ENCODE data around the gene COL6A1. TPM values are rescaled to one million over a fixed set of nuclear protein-coding genes. Genes with fewer than 3 reads are reported as not detected.

Gene COL6A1
- polyA plus RNA-seq, 1 donor from 2014 or later = 29.4 TPM

DNA sequence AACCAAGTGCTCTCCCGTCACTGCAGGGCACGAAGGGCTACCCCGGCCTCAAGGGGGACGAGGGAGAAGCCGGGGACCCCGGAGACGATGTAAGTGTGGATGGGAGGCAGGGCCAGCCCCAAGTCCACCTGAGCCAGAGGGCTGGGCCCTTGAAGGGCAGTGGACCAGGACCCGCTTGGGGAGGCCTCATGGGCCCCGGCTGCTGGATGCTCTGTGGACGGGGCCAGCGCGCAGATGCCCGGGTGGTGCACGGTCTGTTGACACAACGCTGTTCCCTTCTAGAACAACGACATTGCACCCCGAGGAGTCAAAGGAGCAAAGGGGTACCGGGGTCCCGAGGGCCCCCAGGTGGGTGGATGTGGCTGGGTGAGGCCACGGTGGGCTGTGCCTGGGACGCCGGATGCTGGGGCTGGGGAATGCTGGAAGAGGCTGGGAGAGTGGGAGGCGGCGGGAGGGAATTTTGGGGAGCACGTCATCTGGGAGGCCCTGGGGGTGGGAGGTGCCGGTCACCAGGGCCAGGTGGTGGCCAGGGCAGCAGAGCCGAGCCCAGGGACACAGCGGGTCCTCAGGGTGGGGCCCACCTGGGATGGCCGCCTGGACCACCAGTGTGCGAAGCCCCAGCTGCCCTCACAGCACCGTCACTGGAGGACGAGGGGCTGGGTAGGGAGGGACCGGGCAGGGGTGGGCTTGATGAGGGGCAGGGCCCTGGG lies 17.5 kb downstream of the COL6A1 start:
- Histone ChIP-seq H3K4me3 (ENCODE audit: low read length) (no peak overlapping the region), H3K9me3 (ENCODE audit: low read length) (no peaks in the 10 kb centered on the region)

More for the DNA sequence above, 17.5 kb downstream of the COL6A1 start:
- H3K27ac ChIP-seq (ENCODE audit: low read length) = no peak overlapping the region
- no peaks in the 10 kb centered on the region for H3K79me2 ChIP-seq (replicated peaks; ENCODE audit: insufficient read depth, low read length)
- H3K4me2 ChIP-seq (ENCODE audit: low read length) = no peak overlapping the region
- no peaks in the 10 kb centered on the region for H3K9me2 ChIP-seq (ENCODE audit: insufficient read depth, low read length)
- H3K27me3 ChIP-seq (ENCODE audit: insufficient read depth, low read depth, low read length) = no peaks in the 10 kb centered on the region
- no peak overlapping the region for H2AFZ ChIP-seq (ENCODE audit: low read depth, low read length)
- H3F3A ChIP-seq (ENCODE audit: insufficient read depth, low read length, poor library complexity, severe bottlenecking) = no peaks in the 10 kb centered on the region
- TF ChIP-seq SMC3 (conservative IDR thresholded peaks at IDR 0.05; ENCODE audit: poor library complexity) (no peak), EP300 (conservative IDR thresholded peaks at IDR 0.05; ENCODE audit: poor library complexity, severe bottlenecking) (no peak), REST (IDR thresholded peaks at IDR 0.05; ENCODE audit: borderline replicate concordance) (no peak), TAF1 (IDR thresholded peaks at IDR 0.05; ENCODE audit: low read depth) (no peak), EZH2 (IDR thresholded peaks at IDR 0.05; ENCODE audit: borderline replicate concordance, insufficient read depth, low read length, poor library complexity, severe bottlenecking) (no peak), CTCF (IDR thresholded peaks at IDR 0.05; ENCODE audit: poor library complexity, severe bottlenecking) (no peak), POLR2AphosphoS5 (IDR thresholded peaks at IDR 0.05) (no peak), MXI1 (conservative IDR thresholded peaks at IDR 0.05; ENCODE audit: poor library complexity, severe bottlenecking) (no peak), RAD21 (conservative IDR thresholded peaks at IDR 0.05) (no peak)
- H4K20me1 ChIP-seq (ENCODE audit: insufficient read depth) = no peaks in the 10 kb centered on the region
- H3K36me3 ChIP-seq (ENCODE audit: insufficient read depth, low read length) = no peaks in the 10 kb centered on the region
- no peak overlapping the region for H3K9ac ChIP-seq (ENCODE audit: low read length)

Data from neural cell (in vitro differentiated cells).